Central memory CD8-positive, alpha-beta T cell (primary cell): ENCODE measurements around the gene GDE1.

Experiments
- ATAC-seq: fragments of 150-1000 bp; cut with Tn5 transposase; replicated peaks from 2 replicates; pipeline ENCODE4 v1.10.0; 2022; ENCODE audit warnings: mild to moderate bottlenecking, moderate FRiP score, moderate number of reproducible peaks; ENCODE audit not compliant: poor library complexity, severe bottlenecking; ENCODE audit errors: extremely low read depth
- DNase-seq, 2 donors: peaks; one replicate each; pipeline ENCODE4 v3.0.0; 2021; ENCODE audit warnings: low spot score in 2 of 2
- H3K27ac Mint-ChIP-seq: one replicate; pipeline ENCODE4 v1.8.0; 2022; ENCODE audit warnings: low read depth, mild to moderate bottlenecking, moderate library complexity, mixed read lengths
- H3K27me3 Mint-ChIP-seq: one replicate; pipeline ENCODE4 v1.8.0; 2022; ENCODE audit warnings: mixed read lengths
- H3K36me3 Mint-ChIP-seq: one replicate; pipeline ENCODE4 v1.8.0; 2022; ENCODE audit warnings: mild to moderate bottlenecking, moderate library complexity, mixed read lengths; ENCODE audit not compliant: insufficient read depth
- H3K4me1 Mint-ChIP-seq: one replicate; pipeline ENCODE4 v1.8.0; 2022; ENCODE audit warnings: mixed read lengths
- H3K4me3 Mint-ChIP-seq: one replicate; pipeline ENCODE4 v1.8.0; 2022; ENCODE audit warnings: mild to moderate bottlenecking, moderate library complexity, mixed read lengths
- H3K9me3 Mint-ChIP-seq: one replicate; pipeline ENCODE4 v1.8.0; 2022; ENCODE audit warnings: mixed read lengths

The GDE1 gene

DNA sequence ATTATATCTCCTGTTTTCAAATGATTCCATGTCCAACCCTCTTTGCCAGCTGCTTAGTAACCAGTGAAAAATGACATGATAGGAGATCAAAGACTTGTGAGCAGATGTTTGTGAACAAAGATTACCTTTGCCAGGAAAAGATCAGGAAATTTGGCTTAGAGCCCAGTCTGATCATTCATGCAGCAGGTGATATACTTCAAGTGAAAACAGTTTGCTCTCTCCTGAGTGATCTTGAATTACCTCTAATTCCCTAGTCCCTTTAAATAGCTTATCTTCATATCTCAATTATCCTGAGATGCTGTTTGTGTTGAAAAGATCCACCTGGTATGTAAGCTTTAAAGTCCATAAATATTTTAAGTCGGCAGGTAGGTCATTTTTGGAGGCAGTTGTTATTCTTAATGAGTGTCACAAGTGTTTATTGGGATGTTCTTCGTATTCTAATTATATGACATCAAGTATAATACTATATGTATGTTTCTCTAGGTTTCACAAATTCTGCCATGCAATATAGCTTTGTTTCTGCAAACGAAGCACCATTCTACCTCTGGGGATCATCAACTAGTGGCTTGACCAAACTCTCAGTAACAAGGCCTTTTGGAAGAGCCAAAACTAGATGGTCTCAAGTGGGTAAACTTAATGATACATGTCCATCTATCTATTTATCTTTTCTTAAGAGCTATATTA is 20.4 kb upstream of the GDE1 start:
- H3K4me1 Mint-ChIP-seq = no peaks in the 10 kb centered on the region
- H3K27ac Mint-ChIP-seq = no peak overlapping the region
- H3K36me3 Mint-ChIP-seq = peaks cover 16% of the 10 kb centered on the region
- no peaks in the 10 kb centered on the region for H3K27me3 Mint-ChIP-seq
- DNase-seq (no peak), ATAC-seq (no peak)
- H3K4me3 Mint-ChIP-seq = no peak overlapping the region
- H3K9me3 Mint-ChIP-seq = no peaks in the 10 kb centered on the region

DNA sequence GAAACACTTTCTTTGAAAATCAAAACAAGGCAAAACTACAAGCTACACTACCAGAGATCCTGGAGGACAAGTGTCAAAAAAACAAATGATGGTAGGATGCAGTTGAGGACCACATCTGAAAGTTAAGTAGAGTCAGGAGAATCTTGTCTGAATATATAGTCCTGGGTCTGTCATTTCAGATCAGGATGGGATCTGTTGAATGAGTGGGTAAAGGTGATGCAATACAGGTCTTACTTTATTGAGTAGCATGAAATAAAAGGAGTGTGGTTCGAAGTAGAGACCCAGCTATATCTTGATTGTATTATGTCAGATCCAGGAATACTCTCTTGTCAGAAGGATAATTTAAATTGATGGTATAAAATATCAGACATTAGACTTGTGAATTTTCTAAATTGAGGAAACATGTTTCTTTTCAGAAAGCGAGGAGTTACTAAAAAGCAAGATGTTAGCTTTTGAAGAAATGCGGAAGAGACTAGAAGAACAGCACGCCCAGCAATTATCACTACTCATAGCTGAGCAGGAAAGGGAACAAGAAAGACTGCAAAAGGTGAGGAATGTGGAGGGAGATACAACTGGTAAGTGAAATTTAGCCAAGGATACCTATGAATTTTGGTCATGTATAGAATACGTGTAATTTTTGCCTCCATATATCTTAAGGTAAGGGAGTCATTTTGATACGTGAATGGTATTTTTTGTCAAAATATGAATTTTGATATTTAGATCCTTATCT is 18.5 kb upstream of the GDE1 start:
- no peak overlapping the region for H3K4me3 Mint-ChIP-seq
- H3K36me3 Mint-ChIP-seq = peaks cover 21% of the 10 kb centered on the region
- no peaks in the 10 kb centered on the region for H3K27me3 Mint-ChIP-seq
- DNase-seq = no peak
- H3K9me3 Mint-ChIP-seq = no peaks in the 10 kb centered on the region
- ATAC-seq = no peak
- H3K4me1 Mint-ChIP-seq = no peaks in the 10 kb centered on the region
- H3K27ac Mint-ChIP-seq = no peak overlapping the region

DNA sequence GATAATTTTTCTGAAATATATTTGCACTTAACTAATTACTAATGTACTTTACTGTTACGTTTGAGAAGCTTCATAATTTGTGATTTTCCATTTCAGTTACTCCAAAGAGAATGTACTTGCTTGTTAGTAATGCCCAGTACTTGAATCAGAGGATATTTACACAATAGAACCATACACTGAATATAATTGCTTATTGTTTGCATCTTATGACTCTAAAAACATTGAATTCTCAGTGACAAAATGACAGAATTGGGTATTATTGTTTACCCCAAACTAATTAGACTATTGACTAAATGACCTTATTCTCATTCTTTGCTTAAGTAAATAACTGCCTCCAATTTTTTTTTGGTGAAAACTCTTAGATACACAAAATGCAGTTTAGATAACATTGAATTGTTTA is 10.7 kb upstream of the GDE1 start:
- Mint-ChIP-seq H3K9me3 (no peaks in the 10 kb centered on the region), H3K4me1 (no peaks in the 10 kb centered on the region), H3K27ac (no peak overlapping the region), H3K27me3 (no peaks in the 10 kb centered on the region), H3K4me3 (no peak overlapping the region), H3K36me3 (peaks cover 23% of the 10 kb centered on the region)
- ATAC-seq (no peak), DNase-seq (no peak)

- Mint-ChIP-seq H3K36me3 (peaks cover 17% of the 10 kb centered on the region), H3K27ac (no peak overlapping the region), H3K4me3 (no peak overlapping the region), H3K4me1 (peaks cover 19% of the 10 kb centered on the region), H3K9me3 (no peaks in the 10 kb centered on the region), H3K27me3 (no peaks in the 10 kb centered on the region)
- ATAC-seq (no peak), DNase-seq (no peak)
Measured at GRCh38 chr16:19528666-19529065, 6.8 kb upstream of the GDE1 start.

- no peak overlapping the region for H3K4me3 Mint-ChIP-seq
- H3K27ac Mint-ChIP-seq = no peak overlapping the region
- H3K36me3 Mint-ChIP-seq = peaks cover 14% of the 10 kb centered on the region
- ATAC-seq = no peak
- peaks cover 27% of the 10 kb centered on the region for H3K4me1 Mint-ChIP-seq
- no peaks in the 10 kb centered on the region for H3K27me3 Mint-ChIP-seq
- no peak for DNase-seq
- H3K9me3 Mint-ChIP-seq = no peaks in the 10 kb centered on the region
Measured at GRCh38 chr16:19527161-19527560, 5.3 kb upstream of the GDE1 start.

DNA sequence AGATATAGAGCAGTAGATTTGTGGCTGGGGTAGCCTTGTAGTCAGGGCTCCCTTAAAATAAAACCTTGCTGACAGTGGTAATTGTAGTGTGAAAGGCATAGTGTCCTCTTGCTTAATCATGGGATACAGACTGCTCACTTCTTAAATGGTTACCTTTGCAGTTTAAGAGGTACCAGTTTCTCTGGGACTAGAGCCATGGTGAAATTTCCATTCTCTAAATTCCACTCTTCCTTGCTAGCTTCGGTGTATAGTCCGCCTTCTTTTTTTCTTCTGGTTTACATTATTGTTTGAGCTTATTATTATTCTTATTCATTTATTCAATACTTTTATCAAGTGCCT is 3.5 kb upstream of the GDE1 start:
- Mint-ChIP-seq H3K4me3 (peak overlapping the region; percentile 94), H3K4me1 (peaks cover 45% of the 10 kb centered on the region), H3K9me3 (no peaks in the 10 kb centered on the region), H3K36me3 (peaks cover 18% of the 10 kb centered on the region), H3K27ac (no peak overlapping the region), H3K27me3 (no peaks in the 10 kb centered on the region)
- ATAC-seq = no peak
- no peak for DNase-seq

- no peak for DNase-seq
- peaks cover 50% of the 10 kb centered on the region for H3K4me1 Mint-ChIP-seq
- ATAC-seq = no peak
Measured at GRCh38 chr16:19524616-19525384, 2.9 kb upstream of the GDE1 start.

DNA sequence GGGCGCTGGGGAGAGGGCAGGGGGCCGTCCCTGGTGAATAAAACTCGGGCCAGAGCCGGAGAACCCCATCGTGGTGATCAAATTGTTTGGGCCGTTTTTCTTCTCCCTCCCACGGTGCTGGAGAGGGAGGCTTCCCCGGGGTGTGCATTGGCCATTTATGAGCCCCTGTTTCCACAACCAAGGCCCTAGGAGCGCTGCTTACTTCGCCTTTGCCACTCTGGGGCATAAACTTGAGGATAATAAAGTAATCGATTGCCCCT is 2.4 kb upstream of the GDE1 start:
- Mint-ChIP-seq H3K27ac (peak overlapping the region; percentile 95), H3K4me1 (peaks cover 52% of the 10 kb centered on the region)

More at GRCh38 chr16:19524616-19525384, 2.9 kb upstream of the GDE1 start:
- peak overlapping the region; percentile 94 for H3K4me3 Mint-ChIP-seq
- peaks cover 18% of the 10 kb centered on the region for H3K36me3 Mint-ChIP-seq
- no peaks in the 10 kb centered on the region for H3K9me3 Mint-ChIP-seq
- H3K27me3 Mint-ChIP-seq = no peaks in the 10 kb centered on the region
- peak overlapping the region; percentile 95 for H3K27ac Mint-ChIP-seq

GRCh38 chr16:19523559-19524355 is 1.9 kb upstream of the GDE1 start, which contains the start of gene CCP110:
Gene CCP110 (plus strand): TSS chr16:19523942. CDS start chr16:19527882, 3,940 bp downstream.
- Mint-ChIP-seq H3K36me3 (peaks cover 16% of the 10 kb centered on the region), H3K4me1 (peaks cover 55% of the 10 kb centered on the region), H3K4me3 (peak within 1 kb of the TSS; percentile 94), H3K9me3 (no peaks in the 10 kb centered on the region), H3K27ac (peak within 1 kb of the TSS; percentile 95), H3K27me3 (no peaks in the 10 kb centered on the region)
- peak; percentile 88 to 89 for DNase-seq
- peak; percentile 93 for ATAC-seq

More for the DNA sequence above, 2.4 kb upstream of the GDE1 start:
- DNase-seq (no peak), ATAC-seq (no peak)
- H3K9me3 Mint-ChIP-seq = no peaks in the 10 kb centered on the region
- H3K36me3 Mint-ChIP-seq = peaks cover 18% of the 10 kb centered on the region
- H3K4me3 Mint-ChIP-seq = peak overlapping the region; percentile 94
- H3K27me3 Mint-ChIP-seq = no peaks in the 10 kb centered on the region

DNA sequence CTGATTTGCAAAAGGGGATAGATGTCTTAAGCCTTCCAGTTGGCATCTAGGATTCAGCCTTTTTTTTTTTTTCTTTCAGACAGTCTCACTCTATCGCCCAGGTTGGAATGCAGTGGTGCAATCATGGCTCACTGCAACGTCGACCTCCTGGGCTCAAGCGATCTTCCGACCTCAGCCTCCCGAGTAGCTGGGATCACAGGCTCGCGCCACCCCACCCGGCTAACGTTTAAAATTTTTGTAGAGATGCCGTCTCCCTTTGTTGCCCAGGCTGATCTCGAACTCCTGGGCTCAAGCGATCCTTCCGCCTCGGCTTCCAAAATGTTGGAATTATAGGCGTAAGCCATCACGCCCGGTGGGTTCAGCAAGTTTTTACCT is 1.3 kb upstream of the GDE1 start:
- H3K4me3 Mint-ChIP-seq = no peak overlapping the region
- H3K4me1 Mint-ChIP-seq = peaks cover 60% of the 10 kb centered on the region
- no peaks in the 10 kb centered on the region for H3K9me3 Mint-ChIP-seq
- ATAC-seq (no peak), DNase-seq (no peak)
- peaks cover 11% of the 10 kb centered on the region for H3K36me3 Mint-ChIP-seq
- no peaks in the 10 kb centered on the region for H3K27me3 Mint-ChIP-seq
- H3K27ac Mint-ChIP-seq = peak overlapping the region; percentile 95

GRCh38 chr16:19522760-19523159 is 862 bp upstream of the GDE1 start:
- no peaks in the 10 kb centered on the region for H3K9me3 Mint-ChIP-seq
- peaks cover 10% of the 10 kb centered on the region for H3K36me3 Mint-ChIP-seq
- no peaks in the 10 kb centered on the region for H3K27me3 Mint-ChIP-seq
- peaks cover 60% of the 10 kb centered on the region for H3K4me1 Mint-ChIP-seq
- H3K27ac Mint-ChIP-seq = no peak overlapping the region
- no peak for ATAC-seq
- no peak for DNase-seq
- peak overlapping the region; percentile 95 for H3K4me3 Mint-ChIP-seq

DNA sequence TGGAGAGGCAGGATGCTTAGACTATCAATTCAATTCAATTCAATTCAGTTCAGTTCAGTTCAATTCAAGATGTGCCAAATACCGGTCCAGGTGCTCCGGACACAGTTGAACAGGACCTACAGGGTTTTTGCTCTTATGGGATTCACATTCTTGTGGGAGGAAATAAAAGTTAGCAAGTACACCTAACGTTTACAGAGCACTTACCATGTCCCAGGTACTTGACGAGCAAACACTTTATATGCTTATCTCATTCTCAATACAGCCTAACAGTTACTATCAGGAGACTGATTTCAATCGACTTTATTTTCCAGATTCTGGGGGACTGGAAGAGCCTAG is 467 bp upstream of the GDE1 start:
- no peaks in the 10 kb centered on the region for H3K9me3 Mint-ChIP-seq
- peak overlapping the region; percentile 95 for H3K27ac Mint-ChIP-seq
- H3K4me1 Mint-ChIP-seq = peaks cover 64% of the 10 kb centered on the region
- DNase-seq = no peak
- peak overlapping the region; percentile 95 for H3K4me3 Mint-ChIP-seq
- ATAC-seq = no peak
- peaks cover 10% of the 10 kb centered on the region for H3K36me3 Mint-ChIP-seq
- no peaks in the 10 kb centered on the region for H3K27me3 Mint-ChIP-seq
